NCI-H2107 (cell line): ENCODE measurements around the gene SORT1.
"Not testable (repeated sequence)": the region's sequence is repeated elsewhere in the genome, so short reads cannot be mapped to it uniquely, and the experiment has no call there.

Experiments
- DNase-seq: peaks from one replicate; lab custom pipeline; 2025; lab: John Stamatoyannopoulos, UW

Gene SORT1

GRCh38 chr1:109379907-109380306, 17.8 kb downstream of the SORT1 start:
- no peak for DNase-seq

- no peak for DNase-seq
Measured at GRCh38 chr1:109379422-109379821, 18.3 kb downstream of the SORT1 start.

- no peak for DNase-seq
Measured at GRCh38 chr1:109377698-109378097, 20.0 kb downstream of the SORT1 start.

GRCh38 chr1:109373696-109374095, 24.0 kb downstream of the SORT1 start:
- DNase-seq = not testable (repeated sequence)

GRCh38 chr1:109373126-109373525, 24.6 kb downstream of the SORT1 start:
- no peak for DNase-seq

GRCh38 chr1:109372281-109372680, 25.4 kb downstream of the SORT1 start:
- DNase-seq = no peak

- DNase-seq = no peak
Measured at GRCh38 chr1:109371341-109371739, 26.4 kb downstream of the SORT1 start.

- DNase-seq = no peak
Measured at GRCh38 chr1:109370712-109371340, 26.9 kb downstream of the SORT1 start.

GRCh38 chr1:109369167-109369746, 28.5 kb downstream of the SORT1 start:
- DNase-seq = no peak

- no peak for DNase-seq
Measured at GRCh38 chr1:109368464-109368863, 29.3 kb downstream of the SORT1 start.

GRCh38 chr1:109367626-109368025, 30.1 kb downstream of the SORT1 start:
- DNase-seq = no peak

- no peak for DNase-seq
Measured at GRCh38 chr1:109365642-109366204, 32.0 kb downstream of the SORT1 start.

- DNase-seq = no peak
Measured at GRCh38 chr1:109361649-109362048, 36.1 kb downstream of the SORT1 start.

GRCh38 chr1:109361069-109361468, 36.6 kb downstream of the SORT1 start:
- DNase-seq = no peak

- no peak for DNase-seq
Measured at GRCh38 chr1:109357616-109358015, 40.1 kb downstream of the SORT1 start.

GRCh38 chr1:109356915-109357314, 40.8 kb downstream of the SORT1 start:
- DNase-seq = no peak

- DNase-seq = no peak
Measured at GRCh38 chr1:109356505-109356904, 41.2 kb downstream of the SORT1 start.

- no peak for DNase-seq
Measured at GRCh38 chr1:109354929-109355328, 42.8 kb downstream of the SORT1 start.

- no peak for DNase-seq
Measured at GRCh38 chr1:109351457-109351856, 46.3 kb downstream of the SORT1 start.

- DNase-seq = no peak
Measured at GRCh38 chr1:109350655-109351054, 47.1 kb downstream of the SORT1 start.

- DNase-seq = no peak
Measured at GRCh38 chr1:109350182-109350581, 47.5 kb downstream of the SORT1 start.

- no peak for DNase-seq
Measured at GRCh38 chr1:109347511-109347910, 50.2 kb downstream of the SORT1 start.
